ENCODE data around the gene KDM3B.
"Not testable (repeated sequence)": the region's sequence is repeated elsewhere in the genome, so short reads cannot be mapped to it uniquely, and the experiment has no call there.

The KDM3B gene

GRCh38 chr5:138352071-138352721 lies at the start of gene KDM3B:
KDM3B (plus strand) TSS chr5:138352685; CDS start chr5:138352796, 111 bp downstream.
- peak; percentile 87 for DNase-seq (ENCODE audit: low read depth)

DNA sequence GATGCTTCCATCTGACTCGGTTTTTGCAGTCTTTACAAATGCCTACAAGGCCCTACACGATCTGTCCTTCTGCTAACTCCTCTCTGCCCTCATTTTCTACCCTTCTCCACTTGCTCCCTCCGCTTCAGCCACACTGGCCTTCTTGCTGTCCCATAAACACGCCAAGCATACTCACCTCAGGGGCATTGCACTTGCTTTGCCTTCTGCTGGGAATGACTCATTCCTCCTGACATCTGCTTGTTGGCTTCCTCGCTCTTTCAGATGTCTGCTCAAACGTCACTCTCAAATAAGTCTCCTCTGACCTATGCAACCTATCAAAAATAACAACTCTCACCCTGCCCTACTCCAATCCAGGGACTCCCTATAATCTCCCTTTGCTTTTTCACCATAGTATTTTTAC lies 49.1 kb upstream of the KDM3B start:
- DNase-seq (ENCODE audit: low read depth) = no peak

- DNase-seq (ENCODE audit: low read depth) = no peak
Observed at GRCh38 chr5:138305797-138306196, 46.7 kb upstream of the KDM3B start.

GRCh38 chr5:138315751-138316278 lies 36.7 kb upstream of the KDM3B start:
- DNase-seq (ENCODE audit: low read depth) = no peak

- DNase-seq (ENCODE audit: low read depth) = no peak
Observed at GRCh38 chr5:138316355-138316754, 36.1 kb upstream of the KDM3B start.

- DNase-seq (ENCODE audit: low read depth) = not testable (repeated sequence)
Observed at GRCh38 chr5:138318211-138318610, 34.3 kb upstream of the KDM3B start.

DNA sequence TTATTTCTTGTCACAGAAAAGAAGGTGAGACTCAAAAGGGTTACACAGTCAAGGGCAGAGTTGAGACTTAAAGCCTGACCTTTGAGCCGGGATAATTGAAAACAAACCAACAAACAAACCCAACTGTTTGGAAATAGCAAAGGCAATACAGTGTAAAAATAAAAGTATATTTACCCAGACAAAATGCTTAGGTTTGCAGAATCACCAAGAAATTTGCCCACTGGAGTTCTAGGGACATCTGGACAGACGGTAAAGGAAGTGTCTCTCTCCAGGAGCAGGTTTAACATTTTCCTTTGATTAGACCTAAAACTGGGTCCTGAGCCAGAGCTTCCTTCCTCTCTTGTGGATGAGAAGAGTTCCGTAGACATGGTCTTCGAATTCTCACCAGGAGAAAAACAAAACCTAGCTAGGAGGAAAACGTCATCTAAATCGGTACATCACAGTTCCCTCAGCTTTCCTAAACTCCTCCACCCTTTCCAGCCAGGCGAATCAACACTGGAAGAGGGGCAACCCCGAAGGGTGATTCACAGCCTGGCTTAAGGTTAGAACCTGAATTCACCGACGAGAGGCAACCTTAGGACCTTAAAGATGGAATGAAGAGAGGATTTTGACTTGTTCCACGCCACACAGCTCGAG lies 21.6 kb upstream of the KDM3B start:
- no peak for DNase-seq (ENCODE audit: low read depth)

DNA sequence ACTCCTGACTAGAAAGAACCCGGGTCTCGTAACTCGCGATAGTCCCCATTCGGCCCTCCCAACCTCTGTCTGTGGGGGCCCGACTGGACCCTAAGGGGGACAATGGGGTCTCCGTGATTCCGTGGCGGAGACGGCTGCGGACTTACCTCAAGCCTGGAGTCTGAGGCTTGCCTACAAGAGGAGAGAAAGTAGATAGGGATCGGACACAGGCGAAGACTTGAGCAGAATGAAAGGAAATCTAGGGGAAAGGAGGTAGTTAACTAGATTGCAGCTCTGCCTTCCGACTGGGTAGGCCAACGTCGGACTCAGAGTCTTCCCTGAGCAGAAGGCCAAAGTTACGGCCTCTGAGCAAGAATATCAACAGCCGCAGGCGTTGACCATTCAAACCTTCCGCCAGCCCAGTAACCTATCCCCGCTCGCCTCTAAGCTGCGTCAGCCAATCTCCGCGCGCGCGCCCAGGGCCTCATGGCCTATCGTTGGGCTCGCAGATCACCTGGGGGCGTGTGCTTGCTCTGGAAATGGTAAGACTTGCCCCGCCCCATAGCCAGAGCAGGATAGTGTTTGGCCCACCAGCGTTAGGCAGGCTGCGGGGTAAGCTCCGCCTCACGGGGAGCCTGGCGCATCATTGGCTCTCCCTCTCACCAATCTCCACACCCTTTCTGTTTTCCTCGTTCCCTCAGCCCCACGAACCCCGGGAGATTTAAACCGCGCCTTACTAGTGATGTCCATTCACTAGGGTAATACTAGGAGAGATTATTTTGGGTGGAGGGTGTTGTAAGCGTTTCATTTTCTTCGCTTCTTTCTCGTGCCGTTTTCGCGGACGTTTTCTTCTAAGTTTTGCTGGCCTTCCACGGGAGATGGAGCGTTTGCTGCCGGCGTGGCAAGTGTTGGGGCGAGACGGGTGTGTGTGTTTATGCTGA lies 20.8 kb upstream of the KDM3B start, which contains the start of gene CDC25C:
TSS of gene CDC25C (minus strand) at position 356 of the 920 bp plus-strand sequence. CDS start 624 bp downstream, outside the sequence.
- peak; percentile 94 for DNase-seq (ENCODE audit: low read depth)

DNA sequence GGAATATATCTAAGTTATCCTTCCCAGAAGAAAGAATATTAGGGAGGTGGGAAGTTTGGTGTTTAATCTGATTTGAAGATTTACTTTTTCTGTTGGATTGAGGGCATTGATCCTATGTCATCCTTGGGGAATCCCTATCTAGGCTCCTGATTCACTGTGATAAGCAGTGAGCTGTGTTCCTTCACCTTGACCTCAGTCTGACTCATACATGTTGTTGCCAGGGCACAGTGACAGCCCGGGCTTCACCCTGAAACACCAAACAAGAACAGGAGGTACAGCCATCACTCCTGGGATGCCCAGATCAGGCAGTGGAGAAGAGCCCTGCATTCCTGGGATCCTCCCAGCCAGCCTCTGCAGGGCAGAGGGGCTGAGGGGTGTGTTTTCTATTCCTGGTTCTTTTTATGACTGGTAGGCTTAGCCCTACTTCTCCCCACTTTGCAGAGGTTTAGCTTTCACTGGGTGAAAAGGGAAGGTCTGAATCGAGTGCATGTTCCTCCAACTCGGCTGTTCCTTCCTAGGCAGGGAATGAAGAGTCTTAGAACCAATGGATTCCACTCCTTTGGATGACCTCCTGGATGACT lies 17.5 kb upstream of the KDM3B start:
- no peak for DNase-seq (ENCODE audit: low read depth)

DNA sequence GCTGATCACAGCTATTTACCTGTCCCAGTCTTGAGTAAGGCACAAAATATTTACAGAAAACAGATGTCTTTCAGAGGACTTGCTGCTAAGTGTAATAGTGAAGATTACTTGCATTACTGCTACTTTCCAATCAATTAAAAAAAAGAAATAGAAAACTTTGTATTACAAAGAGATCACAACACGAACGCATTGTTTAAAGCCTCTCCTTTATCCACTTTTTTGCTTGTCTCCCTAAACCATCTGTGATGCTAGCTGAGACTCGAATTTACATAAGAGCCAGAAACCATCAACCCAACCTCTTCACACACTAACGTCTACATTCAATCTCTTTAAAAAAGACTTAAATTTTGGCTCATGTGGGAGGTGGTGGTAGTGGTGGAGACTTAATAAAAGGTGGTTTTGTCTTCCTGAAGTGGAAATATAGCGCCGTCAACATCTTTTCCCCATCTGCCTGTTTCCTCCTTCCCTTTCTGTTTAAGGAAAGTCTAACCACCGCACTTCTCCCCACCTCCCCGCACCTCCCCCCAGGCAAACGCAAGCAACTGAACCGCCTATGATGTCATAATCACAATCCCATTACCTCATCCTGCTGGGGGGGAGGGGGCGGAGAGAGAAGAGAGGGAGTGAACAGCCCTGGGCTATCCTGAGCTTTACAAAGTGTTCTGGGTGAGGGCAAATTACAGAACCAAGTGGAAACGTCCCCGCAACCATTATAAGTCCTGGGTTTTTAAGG lies 15.4 kb upstream of the KDM3B start:
- no peak for DNase-seq (ENCODE audit: low read depth)

DNA sequence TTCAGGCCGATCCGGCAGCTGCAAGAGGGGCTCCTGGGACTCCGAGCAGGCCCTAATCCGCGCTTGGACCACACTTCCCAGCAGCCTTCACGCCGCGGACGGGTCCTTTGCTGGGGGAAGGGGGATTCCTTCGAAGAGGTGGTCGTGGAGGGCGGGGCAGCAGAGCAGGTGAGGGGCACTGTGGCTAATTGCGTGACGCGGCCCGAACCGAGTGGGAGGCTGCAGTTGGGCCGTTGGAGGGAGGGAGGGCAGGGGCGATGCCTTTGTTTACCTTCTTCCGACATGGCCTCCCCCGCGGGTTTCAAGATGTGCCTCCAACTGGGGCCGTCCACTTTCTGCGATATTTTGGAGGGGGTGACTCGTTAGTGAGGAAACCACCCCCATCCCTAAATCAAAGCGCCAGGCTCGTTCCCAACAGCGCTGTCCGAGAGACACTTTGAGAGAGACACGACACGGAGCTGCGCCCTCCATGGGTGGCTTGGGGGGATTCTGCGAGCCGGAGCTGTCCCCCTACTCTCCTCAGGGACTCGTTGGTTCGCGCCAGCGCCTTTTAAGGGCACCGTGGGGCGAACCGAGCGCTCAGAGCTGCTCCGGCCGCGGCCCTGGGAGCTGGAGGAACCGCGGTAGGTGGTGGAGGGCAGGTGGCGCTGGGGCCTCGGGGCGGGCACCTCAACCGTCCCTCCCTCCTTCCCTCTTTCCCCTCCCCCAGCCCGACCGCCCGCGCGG lies 14.6 kb upstream of the KDM3B start, which contains the start of gene FAM53C:
TSS of gene FAM53C (plus strand) at position 582 of the 726 bp plus-strand sequence. CDS start 3,070 bp downstream, outside the sequence.
- peak; percentile 84 for DNase-seq (ENCODE audit: low read depth)

DNA sequence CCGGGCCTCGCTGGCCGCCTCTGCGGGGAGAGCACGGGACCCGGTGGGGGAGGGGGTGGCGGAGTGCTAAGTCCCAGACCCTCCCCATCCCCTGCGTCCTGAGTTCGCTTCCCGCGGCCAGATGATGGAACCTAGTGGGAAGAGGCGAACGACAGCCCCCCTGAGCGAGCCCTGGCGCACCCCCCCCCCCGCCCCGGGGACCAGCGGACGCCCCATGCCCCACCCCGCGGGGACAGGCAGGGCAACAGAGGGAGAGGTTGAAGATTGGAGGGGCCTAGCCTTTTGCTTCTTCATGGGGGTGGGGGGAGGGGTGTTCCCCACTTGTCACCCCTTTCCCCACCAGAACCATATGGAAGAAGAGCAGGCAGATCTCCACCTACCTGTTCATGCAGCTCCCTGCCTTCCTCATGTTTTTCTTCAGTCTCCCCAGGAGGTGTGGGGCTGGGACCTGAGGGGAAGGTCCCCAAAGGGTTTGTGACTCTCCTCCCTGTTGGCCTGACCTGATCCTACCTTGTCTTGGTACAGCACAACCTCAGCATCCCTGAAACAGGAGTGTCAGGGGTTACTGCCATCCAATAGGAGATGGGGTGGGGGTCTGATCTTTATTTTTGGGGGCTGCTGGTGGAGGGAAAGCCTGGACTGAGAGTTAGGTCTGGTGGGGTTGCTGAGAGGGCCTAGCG lies 13.9 kb upstream of the KDM3B start:
- DNase-seq (ENCODE audit: low read depth) = no peak

- DNase-seq (ENCODE audit: low read depth) = no peak
Observed at GRCh38 chr5:138339091-138339456, 13.4 kb upstream of the KDM3B start.

GRCh38 chr5:138339464-138339863 lies 13.0 kb upstream of the KDM3B start:
- DNase-seq (ENCODE audit: low read depth) = no peak

DNA sequence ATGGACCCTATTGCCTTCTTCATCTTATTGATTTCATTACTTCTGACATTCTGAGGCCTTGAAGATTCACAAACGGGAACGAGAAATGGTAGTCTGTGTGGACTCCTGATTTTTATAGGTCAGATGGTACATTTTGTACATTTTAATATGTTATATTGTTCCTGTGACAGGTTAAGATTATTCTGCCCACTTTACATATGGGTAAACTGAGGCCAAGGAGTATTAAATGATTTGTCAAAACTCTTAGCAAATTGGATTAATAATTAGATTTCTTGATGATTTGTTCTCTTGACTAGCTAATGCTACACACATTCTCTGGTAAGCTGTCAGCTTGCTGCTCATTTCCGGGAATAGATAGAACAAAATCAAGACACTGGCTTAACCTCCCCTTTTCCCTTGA lies 12.5 kb upstream of the KDM3B start:
- DNase-seq (ENCODE audit: low read depth) = no peak

- no peak for DNase-seq (ENCODE audit: low read depth)
Observed at GRCh38 chr5:138344887-138345622, 7.4 kb upstream of the KDM3B start.

- no peak for DNase-seq (ENCODE audit: low read depth)
Observed at GRCh38 chr5:138346889-138347288, 5.6 kb upstream of the KDM3B start.

DNA sequence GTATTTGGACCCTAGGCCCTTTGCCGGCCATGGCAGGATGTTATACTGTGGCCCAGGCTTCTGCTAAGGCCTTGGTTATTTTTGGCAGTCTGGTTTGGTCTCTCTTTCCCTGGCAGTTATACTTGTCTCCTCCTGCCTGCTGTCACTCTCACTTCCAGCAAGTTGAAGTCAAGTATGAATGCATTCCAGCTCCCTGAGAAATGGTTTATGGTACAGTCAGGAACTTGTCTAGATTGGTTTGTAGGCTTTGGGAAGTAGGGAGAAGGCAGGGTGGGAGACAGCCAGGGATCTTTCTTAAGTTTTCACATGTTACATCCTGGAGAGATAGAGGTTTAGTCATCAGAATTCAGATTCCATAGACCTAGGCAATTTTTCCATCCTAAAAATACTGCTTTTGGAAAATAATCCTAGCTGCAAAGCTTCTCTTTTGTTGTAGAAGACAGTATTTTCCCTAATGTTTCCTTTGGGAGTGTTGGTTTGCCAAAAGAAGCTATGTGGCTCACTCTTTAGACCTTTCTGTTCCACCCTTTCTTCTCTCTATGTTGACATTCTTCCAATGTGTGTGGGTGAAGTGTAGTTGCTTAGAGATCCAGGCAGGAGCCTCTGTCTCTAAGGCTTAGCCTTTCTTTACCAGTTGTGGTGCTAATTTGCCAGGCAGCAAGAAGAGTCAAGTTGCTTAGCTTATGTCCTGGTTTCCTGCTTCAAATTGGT lies 2.5 kb upstream of the KDM3B start:
- no peak for DNase-seq (ENCODE audit: low read depth)

- DNase-seq (ENCODE audit: low read depth) = no peak
Observed at GRCh38 chr5:138350563-138350890, 2.0 kb upstream of the KDM3B start.

Data from stimulated activated CD4-positive, alpha-beta T cell treated with anti-CD3 and anti-CD28 coated beads, Interleukin-2, amount 100 ng/mL, for 4 hours (primary cell).